Lower leg skin (tissue), 4 donors: ENCODE results near the gene CCDC187. TPM values are rescaled to one million over a fixed set of nuclear protein-coding genes. Genes with fewer than 3 reads are reported as not detected.

Experiments
- DNase-seq, 2 donors: peaks; one replicate each; pipeline ENCODE4 v3.0.0-alpha.2; 2019; ENCODE audit warnings: low spot score in 2 of 2
- H3K4me3 ChIP-seq: fragments of 200-600 bp; sonication (generic); 2 replicates; pipeline ENCODE4 v1.5.1; 2017; ENCODE audit warnings: mild to moderate bottlenecking, low read depth; ENCODE audit not compliant: poor library complexity, severe bottlenecking
- CTCF ChIP-seq, 3 donors: fragments of 450-650 bp; IDR thresholded peaks; one replicate each; pipeline ENCODE4 v1.5.1; 2016; ENCODE audit warnings: antibody characterized with exemption in 3 of 3, mild to moderate bottlenecking in 3 of 3, moderate library complexity in 2 of 3
- POLR2A ChIP-seq, 2 donors: fragments of 450-650 bp; IDR thresholded peaks; one replicate each; pipeline ENCODE4 v1.6.1; 2016 to 2017; ENCODE audit warnings: antibody characterized with exemption in 2 of 2, mild to moderate bottlenecking in 1 of 2, moderate library complexity in 1 of 2
- WGBS, 2 donors: methylation state at CpG; one replicate each; pipeline ENCODE4 v1.1.5; 2018; 5-methylcytosine and 5-hydroxymethylcytosine counted together
- intact Hi-C: fragments of 100-400 bp; cut with DNase I; formaldehyde crosslinking; loops from one replicate; pipeline ENCODE4 v1.15.0; 2023; ENCODE audit warnings: low total_unique reads
- total RNA-seq, 4 donors: library from RNA; depleted of rRNA; stranded (reverse); fragments of >200 nt; gene quantifications; one replicate each; pipeline ENCODE4 v1.1.0, GENCODE V29; 2016

Gene CCDC187
- total RNA-seq, 4 donors from 2014 or later: 1.1 TPM; not detected in 3

DNA sequence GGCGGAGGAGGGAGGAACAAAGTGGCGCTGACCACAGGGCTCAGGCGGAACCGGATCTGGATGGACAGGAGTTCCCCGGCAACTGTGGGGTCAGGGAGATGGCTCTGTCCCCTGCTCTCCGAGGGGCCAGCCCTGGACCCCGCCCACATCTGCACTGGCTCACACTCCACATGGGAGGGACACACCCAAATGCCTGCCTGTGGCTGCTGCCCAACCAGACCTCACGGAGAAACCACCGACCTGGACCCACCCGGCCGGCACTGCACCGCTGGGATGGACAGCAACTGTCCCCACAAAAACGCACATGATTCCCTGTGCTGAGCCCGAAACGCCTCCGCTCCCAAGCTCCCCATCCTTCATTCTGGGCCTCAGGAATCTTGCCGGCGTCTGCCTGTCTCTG, 4.8 kb downstream of the CCDC187 start:
- TF ChIP-seq POLR2A (IDR thresholded peaks at IDR 0.05): no peak
- no peak for TF ChIP-seq CTCF (IDR thresholded peaks at IDR 0.05)
- DNase-seq: no peak
- intact Hi-C loops: no loop called here
- 71 to 84% methylated on average over 15 to 18 of the region's 18 CpGs for WGBS, 2 donors
- H3K4me3 ChIP-seq: no peak overlapping the region

- intact Hi-C loops: no loop called here
- H3K4me3 ChIP-seq: no peak overlapping the region
- DNase-seq: no peak
- TF ChIP-seq POLR2A (IDR thresholded peaks at IDR 0.05) (no peak), CTCF (IDR thresholded peaks at IDR 0.05) (no peak)
- WGBS, 2 donors: 80 to 83% methylated on average over 25 to 26 of the region's 26 CpGs
Measured at GRCh38 chr9:136297766-136298735, 5.8 kb downstream of the CCDC187 start.

- DNase-seq: no peak
- TF ChIP-seq CTCF (IDR thresholded peaks at IDR 0.05) (no peak), POLR2A (IDR thresholded peaks at IDR 0.05) (no peak)
- intact Hi-C loops: no loop called here
- H3K4me3 ChIP-seq: no peak overlapping the region
- WGBS, 2 donors: 48 to 60% methylated on average over 17 to 24 of the region's 25 CpGs
Measured at GRCh38 chr9:136297016-136297691, 6.7 kb downstream of the CCDC187 start.

DNA sequence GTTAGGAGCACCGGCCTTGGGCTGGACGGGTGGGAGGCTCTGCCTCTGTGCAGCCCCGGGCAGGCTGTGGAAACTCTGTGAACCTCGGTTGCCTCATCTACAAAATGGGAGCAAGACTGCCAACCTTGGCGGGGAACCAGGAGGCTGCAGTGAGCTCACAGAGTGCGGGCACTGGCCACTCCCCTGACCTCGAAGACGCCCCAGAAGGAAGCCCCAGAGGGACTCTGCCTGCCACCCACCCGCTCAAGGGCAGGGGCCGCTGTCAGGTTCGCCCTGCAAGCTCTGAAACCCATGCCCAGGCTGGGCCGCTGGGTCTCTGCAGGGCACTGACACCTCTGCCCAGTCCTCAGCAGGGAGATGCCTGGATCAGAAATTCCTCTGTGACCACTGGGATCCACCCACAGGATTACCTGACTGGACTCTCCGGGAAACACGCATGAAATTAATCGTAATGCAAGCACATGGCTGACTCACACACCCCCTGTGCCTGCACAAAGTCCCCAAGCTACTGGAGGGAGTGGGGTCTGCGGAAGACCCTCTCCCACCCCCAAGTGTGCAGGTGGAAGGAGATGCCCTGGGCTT, 7.4 kb downstream of the CCDC187 start:
- no peak overlapping the region for H3K4me3 ChIP-seq
- intact Hi-C loops: no loop called here
- no peak for DNase-seq
- 46 to 57% methylated on average over 8 to 14 of the region's 16 CpGs for WGBS, 2 donors
- TF ChIP-seq POLR2A (IDR thresholded peaks at IDR 0.05) (no peak), CTCF (IDR thresholded peaks at IDR 0.05) (no peak)

- no peak for TF ChIP-seq POLR2A (IDR thresholded peaks at IDR 0.05)
- no peak for TF ChIP-seq CTCF (IDR thresholded peaks at IDR 0.05)
- DNase-seq: no peak
- 59 to 77% methylated on average over 36 to 37 of the region's 37 CpGs for WGBS, 2 donors
- H3K4me3 ChIP-seq: no peak overlapping the region
- intact Hi-C loops: no loop called here
Measured at GRCh38 chr9:136295542-136296433, 8.1 kb downstream of the CCDC187 start.
